ENCODE measurements around the gene CHKA. TPM values are rescaled to one million over a fixed set of nuclear protein-coding genes. Genes with fewer than 3 reads are reported as not detected.

Gene CHKA
- polyA plus RNA-seq, 1 of the 3 experiments (the other 2 are of a cell fraction): 12.3 TPM

DNA sequence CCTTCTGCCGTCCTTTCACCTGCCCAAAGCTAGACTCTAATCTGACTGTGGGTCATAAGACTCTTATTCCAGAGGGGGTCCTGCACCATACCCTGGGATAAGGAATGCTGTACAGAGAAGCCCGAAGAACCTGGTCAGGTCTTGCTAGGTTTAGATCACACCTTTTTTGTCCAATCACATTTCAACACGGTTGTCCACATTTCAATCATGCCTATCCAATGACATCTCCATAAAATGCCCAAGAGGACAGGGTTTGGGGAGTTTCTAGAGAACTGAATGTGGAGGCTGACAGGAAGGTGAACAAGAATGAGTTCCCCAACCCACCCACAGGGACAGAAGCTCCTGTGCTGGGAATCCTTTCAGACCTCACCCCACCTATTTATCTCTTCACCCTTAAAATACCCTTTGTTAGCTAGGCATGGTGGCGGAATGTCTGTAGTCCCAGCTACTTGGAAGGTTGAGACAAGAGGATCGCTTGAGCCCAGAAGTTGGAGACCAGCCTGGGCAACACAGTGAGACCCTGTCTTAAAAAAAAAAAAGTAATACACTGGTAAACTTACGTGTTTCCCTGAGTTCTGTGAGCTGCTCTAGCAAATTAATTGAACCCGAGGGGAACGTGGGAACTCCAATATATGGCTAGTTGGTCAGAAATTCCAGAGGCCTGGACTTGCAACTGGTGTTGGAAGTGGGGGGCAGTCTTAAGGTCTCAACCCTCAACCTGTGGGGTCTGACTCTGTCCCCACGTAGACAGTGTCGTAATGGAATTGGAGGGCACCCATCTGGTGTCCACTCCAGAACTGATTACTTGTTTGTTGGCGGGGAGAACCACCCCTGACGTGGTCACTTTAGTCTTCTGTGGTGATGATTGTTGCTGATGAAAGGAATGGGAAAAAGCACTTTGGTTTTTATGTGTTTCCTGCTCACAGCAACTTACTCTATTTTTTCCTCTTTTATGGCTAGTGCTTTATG lies 64.6 kb downstream of the CHKA start:
- 93% methylated on average over 12 of the region's 12 CpGs for WGBS (ENCODE audit: low lambda C conversion rate)
- Histone ChIP-seq H3K4me3 (ENCODE audit: low read depth in 2 of 2, low read length in 1 of 2) (no peak overlapping the region), H3K4me2 (no peak overlapping the region), H2AFZ (ENCODE audit: low read depth) (no peak overlapping the region), H3K79me2 (ENCODE audit: insufficient read depth) (no peaks in the 10 kb centered on the region), H3K9ac (no peak overlapping the region), H3F3A (replicated peaks; ENCODE audit: insufficient read depth) (peaks cover 6% of the 10 kb centered on the region), H3K9me3 (no peaks in the 10 kb centered on the region), H3K27ac (ENCODE audit: low read depth in 2 of 2, low read length in 1 of 2) (no peak overlapping the region), H4K20me1 (ENCODE audit: insufficient read depth) (no peaks in the 10 kb centered on the region), H3K4me1 (ENCODE audit: control insufficient read depth in 1 of 2, insufficient read depth in 2 of 2, low read depth in 1 of 2, low read length in 1 of 2) (peaks cover 0 to 2% of the 10 kb centered on the region in 2 experiments; a peak in 1 of 4 replicates), H3K27me3 (ENCODE audit: insufficient read depth) (no peaks in the 10 kb centered on the region), H3K9me2 (no peaks in the 10 kb centered on the region), H3K36me3 (replicated peaks in 1 of 2; ENCODE audit: control insufficient read depth in 1 of 2, insufficient read depth in 2 of 2, low read length in 1 of 2) (peaks cover 12 to 40% of the 10 kb centered on the region in 2 experiments)
- no peak for TF ChIP-seq RAD21 (IDR thresholded peaks at IDR 0.05; ENCODE audit: low read length)
- no peak for TF ChIP-seq FOXM1 (IDR thresholded peaks at IDR 0.05; ENCODE audit: low read depth)
- no peak for TF ChIP-seq EP300 (IDR thresholded peaks at IDR 0.05; ENCODE audit: borderline replicate concordance in 1 of 2, low read depth in 1 of 2, low read length in 1 of 2)
- no peak for TF ChIP-seq TCF12 (IDR thresholded peaks at IDR 0.05)
- TF ChIP-seq, protein P1, sequence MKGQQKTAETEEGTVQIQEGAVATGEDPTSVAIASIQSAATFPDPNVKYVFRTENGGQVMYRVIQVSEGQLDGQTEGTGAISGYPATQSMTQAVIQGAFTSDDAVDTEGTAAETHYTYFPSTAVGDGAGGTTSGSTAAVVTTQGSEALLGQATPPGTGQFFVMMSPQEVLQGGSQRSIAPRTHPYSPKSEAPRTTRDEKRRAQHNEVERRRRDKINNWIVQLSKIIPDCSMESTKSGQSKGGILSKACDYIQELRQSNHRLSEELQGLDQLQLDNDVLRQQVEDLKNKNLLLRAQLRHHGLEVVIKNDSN (IDR thresholded peaks at IDR 0.05; ENCODE audit: borderline replicate concordance, low read depth): no peak
- TF ChIP-seq, protein P2, sequence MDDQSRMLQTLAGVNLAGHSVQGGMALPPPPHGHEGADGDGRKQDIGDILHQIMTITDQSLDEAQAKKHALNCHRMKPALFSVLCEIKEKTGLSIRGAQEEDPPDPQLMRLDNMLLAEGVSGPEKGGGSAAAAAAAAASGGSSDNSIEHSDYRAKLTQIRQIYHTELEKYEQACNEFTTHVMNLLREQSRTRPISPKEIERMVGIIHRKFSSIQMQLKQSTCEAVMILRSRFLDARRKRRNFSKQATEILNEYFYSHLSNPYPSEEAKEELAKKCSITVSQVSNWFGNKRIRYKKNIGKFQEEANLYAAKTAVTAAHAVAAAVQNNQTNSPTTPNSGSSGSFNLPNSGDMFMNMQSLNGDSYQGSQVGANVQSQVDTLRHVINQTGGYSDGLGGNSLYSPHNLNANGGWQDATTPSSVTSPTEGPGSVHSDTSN (IDR thresholded peaks at IDR 0.05): no peak
- TF ChIP-seq POLR2AphosphoS5 (IDR thresholded peaks at IDR 0.05; ENCODE audit: low read depth, low read length): no peak
- TF ChIP-seq, protein P3, sequence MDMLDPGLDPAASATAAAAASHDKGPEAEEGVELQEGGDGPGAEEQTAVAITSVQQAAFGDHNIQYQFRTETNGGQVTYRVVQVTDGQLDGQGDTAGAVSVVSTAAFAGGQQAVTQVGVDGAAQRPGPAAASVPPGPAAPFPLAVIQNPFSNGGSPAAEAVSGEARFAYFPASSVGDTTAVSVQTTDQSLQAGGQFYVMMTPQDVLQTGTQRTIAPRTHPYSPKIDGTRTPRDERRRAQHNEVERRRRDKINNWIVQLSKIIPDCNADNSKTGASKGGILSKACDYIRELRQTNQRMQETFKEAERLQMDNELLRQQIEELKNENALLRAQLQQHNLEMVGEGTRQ (IDR thresholded peaks at IDR 0.05; ENCODE audit: borderline replicate concordance, low read depth, low read length): no peak
- no peak for TF ChIP-seq RXRA (IDR thresholded peaks at IDR 0.05; ENCODE audit: borderline replicate concordance, low read depth)
- no peak for TF ChIP-seq YY1 (IDR thresholded peaks at IDR 0.05; ENCODE audit: low read depth)
- no peak for TF ChIP-seq ELF1 (IDR thresholded peaks at IDR 0.05)
- TF ChIP-seq TAF1 (IDR thresholded peaks at IDR 0.05; ENCODE audit: borderline replicate concordance, low read depth, low read length): no peak
- TF ChIP-seq JUND (IDR thresholded peaks at IDR 0.05): no peak
- no peak for TF ChIP-seq RFX5 (IDR thresholded peaks at IDR 0.05; ENCODE audit: low read length)
- TF ChIP-seq, protein P4, sequence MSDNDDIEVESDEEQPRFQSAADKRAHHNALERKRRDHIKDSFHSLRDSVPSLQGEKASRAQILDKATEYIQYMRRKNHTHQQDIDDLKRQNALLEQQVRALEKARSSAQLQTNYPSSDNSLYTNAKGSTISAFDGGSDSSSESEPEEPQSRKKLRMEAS (IDR thresholded peaks at IDR 0.05; ENCODE audit: low read depth): no peak
- no peak for TF ChIP-seq NRF1 (IDR thresholded peaks at IDR 0.05; ENCODE audit: low read depth, low read length)
- no peak for TF ChIP-seq NFIC (IDR thresholded peaks at IDR 0.05; ENCODE audit: borderline replicate concordance)
- no peak for TF ChIP-seq MEF2A (IDR thresholded peaks at IDR 0.05; ENCODE audit: borderline replicate concordance, low read depth)
- ChIA-PET CTCF (no interaction called here), POLR2A (interaction anchor here (0.6 kb wide), 1 partner anchor 45 kb away, joined by 3 read pairs; no protein-coding TSS in a partner anchor)
- DNase-seq: no peak

All from SK-N-SH (cell line).